Nephron progenitor cell (in vitro differentiated cells): ENCODE measurements around the gene GALP.
"Not testable (repeated sequence)": the region's sequence is repeated elsewhere in the genome, so short reads cannot be mapped to it uniquely, and the experiment has no call there.

ENCODE experiments used
- DNase-seq: peaks from one replicate; pipeline ENCODE4 v3.0.0; 2021
- H3K27ac Mint-ChIP-seq: 2 replicates; pipeline ENCODE4 v1.8.0; 2021; ENCODE audit warnings: mild to moderate bottlenecking, moderate library complexity, mixed read lengths
- H3K27me3 Mint-ChIP-seq: 2 replicates; pipeline ENCODE4 v1.8.0; 2021; ENCODE audit warnings: mild to moderate bottlenecking, low read depth, mixed read lengths; ENCODE audit not compliant: poor library complexity
- H3K36me3 Mint-ChIP-seq: 2 replicates; pipeline ENCODE4 v1.8.0; 2021; ENCODE audit warnings: low read depth, mixed read lengths
- H3K4me1 Mint-ChIP-seq: 2 replicates; pipeline ENCODE4 v1.8.0; 2021; ENCODE audit warnings: mixed read lengths
- H3K4me3 Mint-ChIP-seq: 2 replicates; pipeline ENCODE4 v1.8.0; 2021; ENCODE audit warnings: mild to moderate bottlenecking, moderate library complexity, mixed read lengths
- H3K9me3 Mint-ChIP-seq: 2 replicates; pipeline ENCODE4 v1.8.0; 2021; ENCODE audit warnings: mild to moderate bottlenecking, moderate library complexity, mixed read lengths
- CTCF ChIP-seq: fragments of 200-600 bp; sonication (generic); IDR thresholded peaks from 2 replicates; pipeline ENCODE4 v1.5.0; 2021; ENCODE audit warnings: antibody characterized with exemption

The GALP gene

GRCh38 chr19:56163097-56163496 is 12.7 kb upstream of the GALP start:
- Mint-ChIP-seq H3K27ac (no peak overlapping the region), H3K9me3 (no peaks in the 10 kb centered on the region), H3K4me1 (no peaks in the 10 kb centered on the region), H3K27me3 (peaks cover 19% of the 10 kb centered on the region), H3K36me3 (peaks cover 16% of the 10 kb centered on the region), H3K4me3 (no peak overlapping the region)
- no peak for TF ChIP-seq CTCF
- no peak for DNase-seq

DNA sequence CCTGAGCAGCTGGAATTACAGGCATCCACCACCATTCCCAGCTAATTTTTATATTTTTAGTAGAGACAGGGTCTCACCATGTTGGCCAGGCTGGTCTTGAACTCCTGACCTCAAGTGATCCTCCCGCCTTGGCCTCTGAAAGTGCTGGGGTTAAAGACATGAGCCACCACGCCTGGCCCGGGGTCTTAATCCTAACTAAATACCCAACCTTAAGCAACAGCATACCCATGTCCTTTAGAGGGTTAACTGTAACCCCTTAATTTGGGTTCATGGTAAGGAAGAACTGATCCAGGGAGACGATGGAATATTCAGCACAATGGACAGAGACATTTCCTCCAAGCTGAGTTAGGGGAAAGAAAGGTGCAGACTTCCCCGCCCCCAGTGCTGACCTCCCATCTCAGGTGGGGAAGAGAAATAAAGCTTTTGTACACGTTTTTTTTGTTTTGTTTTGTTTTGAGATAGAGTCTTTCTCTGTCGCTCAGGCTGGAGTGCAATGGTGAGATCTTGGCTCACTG is 8.7 kb upstream of the GALP start:
- no peaks in the 10 kb centered on the region for H3K4me1 Mint-ChIP-seq
- DNase-seq, result peak; percentile 31

GRCh38 chr19:56170261-56170660 is 5.5 kb upstream of the GALP start:
- H3K4me1 Mint-ChIP-seq, result peaks cover 21% of the 10 kb centered on the region
- H3K4me3 Mint-ChIP-seq, result no peak overlapping the region
- H3K36me3 Mint-ChIP-seq, result no peaks in the 10 kb centered on the region
- peaks cover 15% of the 10 kb centered on the region for H3K27me3 Mint-ChIP-seq
- H3K9me3 Mint-ChIP-seq, result peaks cover 2% of the 10 kb centered on the region
- H3K27ac Mint-ChIP-seq, result peak overlapping the region; percentile 70
- DNase-seq, result no peak
- no peak for TF ChIP-seq CTCF

More for the DNA sequence above, 8.7 kb upstream of the GALP start:
- peaks cover 3% of the 10 kb centered on the region for H3K36me3 Mint-ChIP-seq
- H3K27ac Mint-ChIP-seq, result no peak overlapping the region
- H3K27me3 Mint-ChIP-seq, result peaks cover 26% of the 10 kb centered on the region
- H3K4me3 Mint-ChIP-seq, result no peak overlapping the region
- no peak for TF ChIP-seq CTCF
- no peaks in the 10 kb centered on the region for H3K9me3 Mint-ChIP-seq

DNA sequence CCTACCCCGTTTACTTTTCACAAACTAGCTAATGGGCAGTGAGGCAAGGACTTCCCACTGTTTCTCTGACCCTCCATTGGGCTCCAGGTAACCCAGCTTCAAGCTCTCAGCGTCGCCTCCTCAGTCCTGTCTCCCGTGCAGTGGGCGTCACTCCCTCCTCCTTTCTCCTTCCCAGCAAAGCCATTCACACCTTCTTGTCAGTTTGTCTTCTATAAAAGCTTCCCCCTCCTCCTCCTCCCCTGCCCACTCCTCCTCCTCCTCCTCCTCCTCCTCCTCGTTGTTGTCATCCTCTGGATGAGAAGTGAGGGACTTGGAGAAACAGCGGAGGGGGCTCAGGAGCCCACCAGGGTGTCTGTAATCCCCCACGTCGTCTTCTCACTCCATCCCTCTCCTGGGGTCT is 1.7 kb upstream of the GALP start:
- Mint-ChIP-seq H3K27ac (peak overlapping the region; percentile 39), H3K36me3 (no peaks in the 10 kb centered on the region)
- DNase-seq, result no peak

DNA sequence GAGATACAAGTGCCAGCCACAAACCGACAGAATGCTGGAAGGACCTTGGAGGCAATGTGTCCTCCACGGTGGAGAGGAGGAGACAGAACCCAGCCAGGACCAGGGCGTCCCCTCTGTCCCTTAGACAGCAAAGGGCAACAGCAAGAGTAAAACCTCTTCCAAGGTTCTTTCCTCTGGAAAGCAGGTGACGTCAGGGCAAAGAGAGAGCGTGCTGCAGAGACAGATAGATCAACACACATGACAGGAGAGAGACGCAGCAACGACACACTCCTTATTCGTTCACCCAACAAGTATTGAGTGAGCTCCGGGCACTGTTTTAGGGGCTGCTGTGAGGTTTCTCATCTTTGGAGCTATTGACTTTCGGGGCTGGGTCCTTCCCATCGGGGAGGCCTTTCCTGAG is 1.3 kb upstream of the GALP start:
- TF ChIP-seq CTCF, result no peak
- peaks cover 13% of the 10 kb centered on the region for H3K27me3 Mint-ChIP-seq
- peaks cover 27% of the 10 kb centered on the region for H3K4me1 Mint-ChIP-seq
- H3K4me3 Mint-ChIP-seq, result no peak overlapping the region
- H3K36me3 Mint-ChIP-seq, result no peaks in the 10 kb centered on the region
- peak overlapping the region; percentile 39 for H3K27ac Mint-ChIP-seq
- H3K9me3 Mint-ChIP-seq, result peaks cover 6% of the 10 kb centered on the region
- DNase-seq, result no peak

More for the DNA sequence above, 1.7 kb upstream of the GALP start:
- Mint-ChIP-seq H3K27me3 (peaks cover 13% of the 10 kb centered on the region), H3K9me3 (peaks cover 3% of the 10 kb centered on the region), H3K4me3 (no peak overlapping the region), H3K4me1 (peaks cover 27% of the 10 kb centered on the region)
- no peak for TF ChIP-seq CTCF

- DNase-seq, H3K4me3 Mint-ChIP-seq, H3K27me3 Mint-ChIP-seq, H3K36me3 Mint-ChIP-seq, H3K27ac Mint-ChIP-seq: not testable (repeated sequence)
- H3K9me3 Mint-ChIP-seq, result peaks cover 16% of the 10 kb centered on the region
- peaks cover 27% of the 10 kb centered on the region for H3K4me1 Mint-ChIP-seq
Measured at GRCh38 chr19:56176310-56176709, 502 bp downstream of the GALP start.
